Stomach (tissue), 4 donors: ENCODE results near the gene ANKRD12.

Experiments
- CTCF ChIP-seq, 7 experiments: fragments of 450-650 bp in 4 of 7; fragments of 200-600 bp in 3 of 7; sonication (generic) in 3 of 7; IDR thresholded peaks; one replicate each; pipeline ENCODE4 v1.5.1; 2016 to 2019; ENCODE audit warnings: antibody characterized with exemption in 7 of 7, control low read depth in 2 of 7, mild to moderate bottlenecking in 1 of 7
- EP300 ChIP-seq: sonication (generic); formaldehyde crosslinking; IDR thresholded peaks from one replicate; pipeline ENCODE4 v1.6.1; 2017; ENCODE audit warnings: antibody characterized with exemption
- POLR2A ChIP-seq, 4 donors: fragments of 450-650 bp; IDR thresholded peaks; one replicate each; pipeline ENCODE4 v1.6.1; 2016; ENCODE audit warnings: antibody characterized with exemption in 4 of 4, control low read depth in 2 of 4, mild to moderate bottlenecking in 1 of 4, moderate library complexity in 1 of 4
- POLR2AphosphoS5 ChIP-seq, 3 donors: sonication (generic); formaldehyde crosslinking; IDR thresholded peaks; one replicate each; pipeline ENCODE4 v1.6.1; 2016; ENCODE audit warnings: antibody characterized with exemption in 3 of 3

GRCh38 chr18:9104244-9104901, 32.2 kb upstream of the ANKRD12 start:
- TF ChIP-seq POLR2A (IDR thresholded peaks at IDR 0.05) (no peak), POLR2AphosphoS5 (IDR thresholded peaks at IDR 0.05) (no peak), CTCF (IDR thresholded peaks at IDR 0.05) (no peak), EP300 (no peak)
